A549 (cell line): ENCODE measurements around the gene OCRL. TPM values are rescaled to one million over a fixed set of nuclear protein-coding genes. Genes with fewer than 3 reads are reported as not detected.
A peak's percentile ranks its signal among the peaks of the same experiment; 100 is the strongest.

ENCODE experiments used
- ATAC-seq, 2 experiments: fragments of 200-7000 bp in 1 of 2; fragments of >200 bp in 1 of 2; cut with Nextera tagmentation in 1 of 2; cut with Tn5 transposase in 1 of 2; 3 replicates each; pipeline versions ENCODE4 v1.8.0 to v1.9.1; 2018 to 2020; ENCODE audit warnings: mild to moderate bottlenecking in 1 of 2, moderate library complexity in 1 of 2
- CTCF ChIA-PET: fragments of 300-600 bp; sonication (Branson Sonifier 250); formaldehyde crosslinking; extraction: SDS; loops from one replicate; lab custom pipeline; 2021; ENCODE audit warnings: antibody characterized with exemption, inconsistent platforms; lab: Yijun Ruan, JAX
- POLR2A ChIA-PET: fragments of 350-600 bp; formaldehyde crosslinking; extraction: SDS; loops from one replicate; lab custom pipeline; 2021; ENCODE audit warnings: antibody characterized with exemption, inconsistent platforms; lab: Yijun Ruan, JAX
- DNase-seq, 2 experiments: peaks; one replicate each; pipeline versions ENCODE4 v3.0.0 to v3.0.0-alpha.2; 2011 to 2016; ENCODE audit warnings: low read depth in 1 of 2, low spot score in 1 of 2
- FAIRE-seq: peaks from 2 replicates; lab custom pipeline; 2011; peaks lifted over from hg19 to GRCh38; lab: Jason Lieb, UNC
- H3K27ac ChIP-seq, 2 experiments: fragments of >200 bp; sonication (Bioruptor Twin); formaldehyde crosslinking; 3 replicates each; pipeline ENCODE4 v1.5.1; 2016 to 2017
- H3K4me1 ChIP-seq: fragments of >200 bp; sonication (Bioruptor Twin); formaldehyde crosslinking; 3 replicates; pipeline ENCODE4 v1.6.1; 2016
- H3K4me2 ChIP-seq: fragments of >200 bp; sonication (Bioruptor Twin); formaldehyde crosslinking; 3 replicates; pipeline ENCODE4 v1.6.1; 2016
- H3K4me3 ChIP-seq: fragments of >200 bp; sonication (Bioruptor Twin); formaldehyde crosslinking; 3 replicates; pipeline ENCODE4 v1.5.1; 2016
- H3K9me3 ChIP-seq: fragments of >200 bp; sonication (Bioruptor Twin); formaldehyde crosslinking; 3 replicates; pipeline ENCODE4 v1.6.1; 2016
- BHLHE40 ChIP-seq: IDR thresholded peaks from 2 replicates; pipeline ENCODE4 v1.6.1; 2012; ENCODE audit warnings: low read depth, low read length, inconsistent platforms
- CBX8 ChIP-seq: fragments of 200-600 bp; sonication (generic); IDR thresholded peaks from 2 replicates; pipeline ENCODE4 v1.6.1; 2016
- CHD2 ChIP-seq: fragments of 150-350 bp; IDR thresholded peaks from 2 replicates; pipeline ENCODE4 v1.6.1; 2014; ENCODE audit warnings: low read length; ENCODE audit not compliant: partially characterized antibody
- CHD4 ChIP-seq: fragments of 200-600 bp; sonication (generic); IDR thresholded peaks from 2 replicates; pipeline ENCODE4 v1.6.1; 2016; ENCODE audit warnings: antibody characterized with exemption, mild to moderate bottlenecking, borderline replicate concordance
- EHF ChIP-seq: fragments of 250-450 bp; sonication (Bioruptor Pico); IDR thresholded peaks from 2 replicates; pipeline ENCODE4 v1.5.0; 2020; ENCODE audit warnings: mild to moderate bottlenecking
- EHMT2 ChIP-seq: fragments of 200-600 bp; sonication (generic); IDR thresholded peaks from 2 replicates; pipeline ENCODE4 v1.6.1; 2016; ENCODE audit warnings: antibody characterized with exemption, low read depth, mild to moderate bottlenecking, moderate library complexity
- ELK1 ChIP-seq: fragments of 150-350 bp; IDR thresholded peaks from 2 replicates; pipeline ENCODE4 v1.6.1; 2014; ENCODE audit warnings: low read depth, mild to moderate bottlenecking, low read length
- FOSB ChIP-seq: fragments of 250-450 bp; sonication (Bioruptor Pico); IDR thresholded peaks from 2 replicates; pipeline ENCODE4 v1.5.0; 2020; ENCODE audit warnings: mild to moderate bottlenecking, moderate library complexity
- FOSL2 ChIP-seq, 2 experiments: fragments of 450-650 bp in 1 of 2; fragments of >200 bp in 1 of 2; sonication (Bioruptor Twin) in 1 of 2; formaldehyde crosslinking; IDR thresholded peaks; 2 replicates each; pipeline versions ENCODE4 v1.5.0 to v1.6.1; 2016 to 2020; ENCODE audit warnings: mild to moderate bottlenecking in 1 of 2, moderate library complexity in 1 of 2
- FOXS1 ChIP-seq: fragments of 250-450 bp; sonication (Bioruptor Pico); IDR thresholded peaks from 2 replicates; pipeline ENCODE4 v1.5.0; 2020; ENCODE audit warnings: mild to moderate bottlenecking, moderate library complexity
- GATA3 ChIP-seq: IDR thresholded peaks from 2 replicates; pipeline ENCODE4 v1.6.1; 2012; ENCODE audit warnings: borderline replicate concordance
- HDAC2 ChIP-seq: fragments of 200-600 bp; sonication (generic); IDR thresholded peaks from 2 replicates; pipeline ENCODE4 v1.6.1; 2016
- HES2 ChIP-seq: fragments of >200 bp; sonication (Bioruptor Twin); formaldehyde crosslinking; IDR thresholded peaks from 2 replicates; pipeline ENCODE4 v1.6.1; 2016
- HMGXB4 ChIP-seq: fragments of 250-450 bp; sonication (Bioruptor Pico); IDR thresholded peaks from 2 replicates; pipeline ENCODE4 v1.5.0; 2021; ENCODE audit warnings: mild to moderate bottlenecking, moderate library complexity, borderline replicate concordance
- JUN ChIP-seq, 2 experiments: fragments of >200 bp; sonication (Bioruptor Twin); formaldehyde crosslinking; IDR thresholded peaks; 2 replicates in 1 of 2; 3 replicates in 1 of 2; pipeline ENCODE4 v1.6.1; 2016 to 2017
- JUNB ChIP-seq: fragments of >200 bp; sonication (Bioruptor Twin); formaldehyde crosslinking; IDR thresholded peaks from 2 replicates; pipeline ENCODE4 v1.6.1; 2016
- KDM1A ChIP-seq: fragments of 200-600 bp; sonication (generic); IDR thresholded peaks from 2 replicates; pipeline ENCODE4 v1.6.1; 2016; ENCODE audit warnings: low read depth, mild to moderate bottlenecking
- KDM5A ChIP-seq: fragments of 200-600 bp; sonication (generic); IDR thresholded peaks from 2 replicates; pipeline ENCODE4 v1.6.1; 2016; ENCODE audit warnings: antibody characterized with exemption, mild to moderate bottlenecking
- MAX ChIP-seq: IDR thresholded peaks from 2 replicates; pipeline ENCODE4 v1.6.1; 2012
- MAZ ChIP-seq: fragments of 150-350 bp; IDR thresholded peaks from 2 replicates; pipeline ENCODE4 v1.6.1; 2014; ENCODE audit warnings: antibody characterized with exemption, low read depth, low read length, borderline replicate concordance
- MYC ChIP-seq: IDR thresholded peaks from 2 replicates; pipeline ENCODE4 v1.6.1; 2012; ENCODE audit warnings: mild to moderate bottlenecking, inconsistent platforms, low read length, improper control_type of control experiment, borderline replicate concordance
- NPAS2 ChIP-seq: fragments of 250-450 bp; sonication (Bioruptor Pico); IDR thresholded peaks from 2 replicates; pipeline ENCODE4 v1.8.0; 2022; ENCODE audit warnings: mild to moderate bottlenecking, moderate library complexity, borderline replicate concordance
- NR3C1 ChIP-seq: fragments of >200 bp; sonication (Bioruptor Twin); formaldehyde crosslinking; IDR thresholded peaks from 3 replicates; pipeline ENCODE4 v1.6.1; 2017
- PHF8 ChIP-seq: fragments of 200-600 bp; sonication (generic); IDR thresholded peaks from 2 replicates; pipeline ENCODE4 v1.6.1; 2016; ENCODE audit warnings: low read depth, mild to moderate bottlenecking, antibody characterized with exemption, moderate library complexity, borderline replicate concordance
- POLR2AphosphoS2 ChIP-seq: conservative IDR thresholded peaks from 2 replicates; pipeline ENCODE4 v1.6.1; 2012; ENCODE audit warnings: low read length, improper control_type of control experiment, inconsistent platforms
- RARB ChIP-seq: fragments of 250-450 bp; sonication (Bioruptor Pico); IDR thresholded peaks from 2 replicates; pipeline ENCODE4 v1.8.0; 2021; ENCODE audit warnings: mild to moderate bottlenecking, moderate library complexity
- RCOR1 ChIP-seq: fragments of 150-350 bp; IDR thresholded peaks from 2 replicates; pipeline ENCODE4 v1.6.1; 2014; ENCODE audit warnings: antibody characterized with exemption, low read length, low read depth
- RFX5 ChIP-seq: fragments of 450-650 bp; IDR thresholded peaks from 2 replicates; pipeline ENCODE4 v1.7.1; 2014; ENCODE audit warnings: antibody characterized with exemption, mild to moderate bottlenecking, moderate library complexity
- SMC3 ChIP-seq: fragments of >200 bp; sonication (Bioruptor Twin); formaldehyde crosslinking; IDR thresholded peaks from 3 replicates; pipeline ENCODE4 v1.6.1; 2018; ENCODE audit warnings: inconsistent platforms
- SREBF2 ChIP-seq: fragments of 450-650 bp; IDR thresholded peaks from 2 replicates; pipeline ENCODE4 v1.6.1; 2014; ENCODE audit warnings: mild to moderate bottlenecking, moderate library complexity
- TFCP2L1 ChIP-seq: fragments of 250-450 bp; sonication (Bioruptor Pico); IDR thresholded peaks from 2 replicates; pipeline ENCODE4 v1.5.0; 2021; ENCODE audit warnings: mild to moderate bottlenecking
- TP53 ChIP-seq: fragments of 250-450 bp; sonication (Bioruptor Pico); IDR thresholded peaks from 2 replicates; pipeline ENCODE4 v1.5.0; 2021; ENCODE audit warnings: mild to moderate bottlenecking, moderate library complexity
- ZC3H11A ChIP-seq: fragments of 450-650 bp; IDR thresholded peaks from 2 replicates; pipeline ENCODE4 v1.6.1; 2014; ENCODE audit warnings: antibody characterized with exemption, mild to moderate bottlenecking
- ZFP36 ChIP-seq: fragments of 450-650 bp; IDR thresholded peaks from 2 replicates; pipeline ENCODE4 v1.6.1; 2014; ENCODE audit warnings: borderline replicate concordance; ENCODE audit not compliant: partially characterized antibody
- ZNF302 ChIP-seq: fragments of 250-450 bp; sonication (Bioruptor Pico); IDR thresholded peaks from 2 replicates; pipeline ENCODE4 v1.9.0; 2021; ENCODE audit warnings: inconsistent platforms, mild to moderate bottlenecking, moderate library complexity
- ZSCAN20 ChIP-seq: fragments of 250-450 bp; sonication (Bioruptor Pico); IDR thresholded peaks from 2 replicates; pipeline ENCODE4 v1.8.0; 2022; ENCODE audit warnings: mild to moderate bottlenecking, moderate library complexity
- WGBS: methylation state at CpG from one replicate; pipeline ENCODE4 v1.1.6; 2017; ENCODE audit errors: missing lambda C conversion rate; 5-methylcytosine and 5-hydroxymethylcytosine counted together
- polyA minus RNA-seq: library from RNA; depleted of rRNA, polyadenylated mRNA; stranded (reverse); fragments of >200 nt; gene quantifications from 2 replicates; pipeline ENCODE4 v1.2.3, GENCODE V29; 2011; rRNA and poly(A)+ RNA removed
- polyA plus RNA-seq, 4 experiments: library from polyadenylated mRNA; depleted of rRNA in 3 of 4; stranded (reverse); fragments of >200 nt; fragmentation: RNase III in 1 of 4; extraction: RNeasy Plus Mini Kit Qiagen cat#74134 plus additional on column Dnase treatment in 1 of 4; gene quantifications; 2 replicates in 3 of 4; 3 replicates in 1 of 4; pipeline ENCODE4 v1.2.3, GENCODE V29; 2011 to 2017
- TF ChIP-seq, protein P1 (sequence below): IDR thresholded peaks from 2 replicates; pipeline ENCODE4 v1.6.1; 2012; ENCODE audit warnings: low read depth, borderline replicate concordance
- TF ChIP-seq, protein P2 (sequence below): fragments of 250-450 bp; sonication (Bioruptor Pico); IDR thresholded peaks from 2 replicates; pipeline ENCODE4 v1.5.0; 2020; ENCODE audit warnings: low read depth, mild to moderate bottlenecking, moderate library complexity

Gene OCRL
- polyA plus RNA-seq (2011; rRNA removed) (49.0 and 51.4 TPM in 2 replicates), polyA plus RNA-seq (2017; fragmentation: RNase III; extraction: RNeasy Plus Mini Kit Qiagen cat#74134 plus additional on column Dnase treatment) (22.4 to 23.9 TPM (median 22.4 TPM) in 3 replicates), polyA minus RNA-seq (21.2 and 21.5 TPM in 2 replicates)
- polyA plus RNA-seq (2012; cell fraction: cytosol; rRNA removed), result 11.0 and 14.6 TPM in 2 replicates
- polyA plus RNA-seq (2012; cell fraction: nucleus; rRNA removed), result 15.2 and 22.5 TPM in 2 replicates

DNA sequence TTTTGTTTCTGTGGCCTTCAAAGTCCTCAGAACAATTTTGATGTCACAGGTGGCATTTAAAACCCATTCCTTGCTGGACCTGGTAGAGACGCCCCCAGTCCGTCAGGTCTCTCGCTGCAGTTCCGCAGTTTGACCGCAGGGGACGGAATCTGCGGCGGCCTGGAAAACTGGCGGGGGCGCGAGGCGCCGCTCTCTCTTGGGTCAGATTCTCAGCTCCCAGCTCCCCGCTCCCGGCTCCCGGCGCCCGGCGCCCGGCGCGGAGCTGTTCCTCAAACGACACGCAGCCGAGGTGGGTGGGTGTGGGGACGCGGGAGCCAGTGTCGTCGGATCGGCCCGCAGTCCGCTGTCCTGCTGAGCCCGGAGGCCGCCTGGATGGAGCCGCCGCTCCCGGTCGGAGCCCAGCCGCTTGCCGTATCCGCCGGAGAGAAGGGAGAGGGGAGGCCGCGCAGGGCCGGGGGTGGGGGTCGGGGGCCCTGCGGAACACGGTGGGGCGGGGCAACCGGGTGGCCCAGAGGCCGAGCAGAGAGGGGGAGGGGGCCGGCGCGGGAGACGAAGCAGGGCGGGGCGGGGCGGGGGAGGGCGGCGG, at the start of gene OCRL:
Gene OCRL, plus strand, starts transcription at position 192 of the 586 bp plus-strand sequence. Its CDS starts 181 bp downstream, at position 373.
- no peak for FAIRE-seq
- H3K27ac ChIP-seq, result peak within 1 kb of the TSS; percentile 96 to 99
- no peak for TF ChIP-seq POLR2AphosphoS2
- TF ChIP-seq HMGXB4 (CRISPR knock-in tag), result peak; percentile 97
- no peak for TF ChIP-seq TP53 (CRISPR knock-in tag)
- no peak for TF ChIP-seq HES2
- no peak for TF ChIP-seq ELK1
- TF ChIP-seq, protein P1, sequence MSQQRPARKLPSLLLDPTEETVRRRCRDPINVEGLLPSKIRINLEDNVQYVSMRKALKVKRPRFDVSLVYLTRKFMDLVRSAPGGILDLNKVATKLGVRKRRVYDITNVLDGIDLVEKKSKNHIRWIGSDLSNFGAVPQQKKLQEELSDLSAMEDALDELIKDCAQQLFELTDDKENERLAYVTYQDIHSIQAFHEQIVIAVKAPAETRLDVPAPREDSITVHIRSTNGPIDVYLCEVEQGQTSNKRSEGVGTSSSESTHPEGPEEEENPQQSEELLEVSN, result no peak
- TF ChIP-seq EHMT2, result no peak
- no peak for TF ChIP-seq BHLHE40
- TF ChIP-seq SMC3, result peak; percentile 10; the same call in 1 of the 3 replicates
- TF ChIP-seq SREBF2, result no peak
- TF ChIP-seq FOSL2 (IDR thresholded peaks at IDR 0.05), result no peak
- no peak for TF ChIP-seq FOSL2 (CRISPR knock-in tag; IDR thresholded peaks at IDR 0.05)
- no peak for TF ChIP-seq RARB (CRISPR knock-in tag)
- no peak; the same call in none of the 2 replicates for TF ChIP-seq MAX
- no peak for TF ChIP-seq KDM5A
- TF ChIP-seq CBX8, result no peak
- TF ChIP-seq TFCP2L1 (CRISPR knock-in tag), result no peak
- no peak for TF ChIP-seq ZC3H11A
- peak in 1 of 2 experiments; percentile 56; a peak in 1 of 5 replicates for TF ChIP-seq JUN (IDR thresholded peaks at IDR 0.05)
- peak; percentile 74; the same call in 1 of the 2 replicates for TF ChIP-seq PHF8
- no peak for TF ChIP-seq JUNB
- TF ChIP-seq ZFP36, result no peak
- no peak for TF ChIP-seq KDM1A
- TF ChIP-seq FOXS1 (CRISPR knock-in tag), result no peak
- no peak for TF ChIP-seq CHD2
- no peak for TF ChIP-seq ZSCAN20 (CRISPR knock-in tag)
- TF ChIP-seq ZNF302, result no peak
- no peak for TF ChIP-seq MYC
- no peak for TF ChIP-seq RFX5
- 0 out of 2 replicates have a peak, but pooled peaks have one; percentile 60 for TF ChIP-seq MAZ
- TF ChIP-seq FOSB, result no peak
- no peak for TF ChIP-seq HDAC2
- TF ChIP-seq GATA3, result no peak
- TF ChIP-seq RCOR1, result no peak
- no peak for TF ChIP-seq NPAS2 (CRISPR knock-in tag)
- TF ChIP-seq, protein P2, sequence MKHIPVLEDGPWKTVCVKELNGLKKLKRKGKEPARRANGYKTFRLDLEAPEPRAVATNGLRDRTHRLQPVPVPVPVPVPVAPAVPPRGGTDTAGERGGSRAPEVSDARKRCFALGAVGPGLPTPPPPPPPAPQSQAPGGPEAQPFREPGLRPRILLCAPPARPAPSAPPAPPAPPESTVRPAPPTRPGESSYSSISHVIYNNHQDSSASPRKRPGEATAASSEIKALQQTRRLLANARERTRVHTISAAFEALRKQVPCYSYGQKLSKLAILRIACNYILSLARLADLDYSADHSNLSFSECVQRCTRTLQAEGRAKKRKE (CRISPR knock-in tag), result no peak
- no peak for TF ChIP-seq NR3C1
- no peak for TF ChIP-seq CHD4
- no peak for TF ChIP-seq EHF (CRISPR knock-in tag)

More for the DNA sequence above, at the start of gene OCRL:
- ChIA-PET POLR2A (interaction anchor here (1.6 kb wide), 1 partner anchor 18 kb away, joined by 3 read pairs; no protein-coding TSS in a partner anchor), CTCF (interaction anchor here (0.7 to 1.0 kb wide), 3 partner anchors 18 to 55 kb away, joined by 3 read pairs; no protein-coding TSS in a partner anchor)
- Histone ChIP-seq H3K4me2 (peak within 1 kb of the TSS; percentile 91), H3K4me1 (peaks cover 14% of the 10 kb centered on the region), H3K9me3 (no peaks in the 10 kb centered on the region), H3K4me3 (peak within 1 kb of the TSS; percentile 95)
- ATAC-seq (peak; percentile 94 to 99), DNase-seq (peak; percentile 72 to 74)
- 0% methylated on average over 4 of the region's 60 CpGs for WGBS
